ENCODE data around the gene GJA8. TPM values are rescaled to one million over a fixed set of nuclear protein-coding genes. Genes with fewer than 3 reads are reported as not detected.
"Not testable (repeated sequence)": the region's sequence is repeated elsewhere in the genome, so short reads cannot be mapped to it uniquely, and the experiment has no call there.

The GJA8 gene
- not detected for total RNA-seq

DNA sequence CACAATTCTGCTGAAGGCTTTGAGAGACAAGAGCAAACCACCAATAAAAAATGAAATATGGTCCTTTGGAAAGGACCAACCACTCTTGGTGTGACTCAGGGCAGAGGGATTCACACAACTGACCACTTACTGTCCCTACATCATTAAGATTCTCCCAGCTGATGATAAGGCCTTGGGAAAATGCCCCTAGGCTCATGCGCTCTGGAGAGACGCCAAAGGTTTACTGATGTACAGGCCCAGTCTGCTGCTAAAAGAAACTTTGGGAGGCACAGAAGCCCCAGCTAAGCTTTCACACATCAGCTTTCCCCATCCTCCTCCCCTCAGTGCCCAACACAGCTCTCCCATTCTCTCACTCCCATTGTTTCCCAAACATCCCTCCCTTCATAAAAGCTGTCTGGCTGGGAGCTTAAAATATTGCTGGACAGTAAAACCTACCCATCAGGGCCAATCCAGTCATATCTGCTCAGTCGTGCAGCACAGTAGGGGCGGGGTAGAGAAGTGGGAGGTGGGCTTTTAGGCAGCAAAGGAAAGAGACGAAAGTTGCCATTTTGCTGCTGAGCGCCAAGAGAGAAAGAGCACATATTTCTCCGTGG is at the start of gene GJA8:
GJA8 (plus strand) TSS at position 543 of the 593 bp plus-strand sequence. CDS start 5,161 bp downstream, outside the sequence.
- no peak for DNase-seq

GRCh38 chr1:147853391-147853790 is 49.2 kb upstream of the GJA8 start:
- DNase-seq = no peak

DNA sequence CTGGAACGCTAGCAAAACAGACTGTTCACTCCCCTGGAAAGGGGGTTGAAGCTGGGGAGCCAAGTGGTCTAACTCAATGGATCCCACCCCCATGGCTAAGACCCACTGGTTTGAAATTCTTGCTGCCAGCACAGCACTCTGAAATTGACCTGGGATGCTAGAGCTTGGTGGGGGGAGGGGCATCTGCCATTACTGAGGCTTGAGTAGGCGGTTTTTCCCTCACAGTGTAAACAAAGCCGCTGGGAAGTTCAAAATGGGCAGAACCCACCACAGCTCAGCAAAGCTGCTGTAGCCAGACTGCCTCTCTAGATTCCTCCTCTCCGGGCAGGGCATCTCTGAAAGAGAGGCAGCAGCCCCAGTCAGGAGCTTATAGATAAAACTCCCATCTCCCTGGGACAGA is 47.6 kb upstream of the GJA8 start:
- not testable (repeated sequence) for DNase-seq

GRCh38 chr1:147855996-147856395 is 46.6 kb upstream of the GJA8 start:
- DNase-seq = not testable (repeated sequence)

DNA sequence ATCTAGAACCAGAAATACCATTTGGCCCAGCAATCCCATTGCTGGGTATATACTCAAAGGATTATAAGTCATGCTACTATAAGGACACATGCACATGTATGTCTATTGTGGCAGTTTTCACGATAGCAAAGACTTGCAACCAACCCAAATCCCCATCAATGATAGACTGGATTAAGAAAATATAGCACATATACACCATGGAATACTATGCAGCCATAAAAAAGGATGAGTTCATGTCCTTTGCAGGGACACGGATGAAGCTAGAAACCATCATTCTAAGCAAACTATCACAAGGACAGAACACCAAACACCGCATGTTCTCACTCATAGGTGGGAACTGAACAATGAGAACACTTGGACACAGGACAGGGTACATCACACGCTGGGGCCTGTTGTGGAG is 35.4 kb upstream of the GJA8 start:
- DNase-seq = not testable (repeated sequence)

GRCh38 chr1:147878022-147878421 is 24.6 kb upstream of the GJA8 start:
- DNase-seq = no peak

- no peak for DNase-seq
These were observed 22.7 kb upstream of the GJA8 start for GRCh38 chr1:147879911-147880310.

DNA sequence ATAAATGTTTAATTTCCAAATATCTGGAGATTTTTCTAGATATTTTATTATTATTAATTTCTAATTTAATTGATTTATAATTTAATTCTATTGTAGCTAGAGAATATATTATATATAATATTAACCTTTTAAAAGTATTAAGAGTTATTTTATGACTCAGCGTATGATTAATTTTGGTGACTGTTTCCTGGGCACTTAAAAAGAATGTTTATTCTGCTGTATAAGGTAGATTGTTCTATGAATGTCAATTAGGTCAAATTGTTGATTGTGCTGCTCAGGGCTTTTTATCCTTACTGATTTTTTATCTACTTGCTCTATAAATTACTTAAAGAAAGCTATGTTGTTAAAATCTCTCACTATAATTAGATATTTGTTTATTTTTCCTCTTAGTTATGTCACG is 20.1 kb upstream of the GJA8 start:
- DNase-seq = no peak

DNA sequence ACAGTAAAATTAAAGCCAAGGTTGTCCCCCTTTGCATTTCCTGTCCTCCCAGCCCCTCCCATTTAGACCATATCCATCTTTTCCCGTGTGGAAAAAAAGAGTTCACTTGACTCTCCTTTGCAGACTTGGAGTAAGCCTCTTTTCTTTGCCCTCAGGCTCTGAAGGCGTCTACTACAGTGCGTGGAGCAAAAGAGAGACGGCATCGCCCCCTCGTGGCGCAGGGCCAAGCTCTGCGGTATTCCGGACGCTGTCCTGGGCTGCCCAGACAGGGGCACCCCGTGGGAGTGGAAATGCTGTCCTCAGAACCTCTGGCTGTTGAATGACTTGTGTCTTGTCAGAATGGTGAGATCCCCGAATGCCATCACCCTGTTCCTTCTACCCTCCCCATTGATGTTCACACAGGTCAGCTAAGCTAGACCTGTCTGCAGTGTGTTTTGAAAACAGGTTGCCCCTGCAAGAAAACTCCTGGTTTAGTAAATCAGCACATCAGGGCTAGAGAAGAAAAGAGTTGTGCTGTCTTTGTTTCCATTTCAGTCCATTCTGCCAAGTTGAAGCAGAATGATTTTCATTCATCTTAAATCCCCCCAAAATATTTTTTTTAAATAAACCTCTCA is 12.3 kb upstream of the GJA8 start:
- DNase-seq = peak; percentile 39

DNA sequence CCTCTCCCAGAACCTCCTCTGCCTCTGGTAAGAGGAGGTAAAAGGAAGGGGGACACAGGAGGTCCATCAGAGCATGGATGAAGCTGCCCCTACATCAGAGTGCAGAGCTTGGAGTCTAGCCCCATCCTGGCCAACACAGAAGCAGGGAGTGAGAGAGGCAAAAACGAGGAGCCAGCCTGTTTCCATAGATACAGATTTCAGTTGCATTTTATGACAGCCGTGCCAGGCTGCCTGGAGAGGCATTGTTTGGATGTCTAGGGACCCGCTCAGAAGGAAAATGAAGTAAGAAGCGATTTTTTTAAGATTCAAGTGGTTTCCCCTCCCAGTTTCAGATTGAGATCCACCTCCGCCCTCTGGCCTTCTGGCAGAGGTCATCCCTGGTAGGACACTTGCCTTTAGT is 11.5 kb upstream of the GJA8 start:
- no peak for DNase-seq

GRCh38 chr1:147892216-147892615 is 10.4 kb upstream of the GJA8 start:
- DNase-seq = no peak

- DNase-seq = peak; percentile 6
These were observed 9.8 kb upstream of the GJA8 start for GRCh38 chr1:147892731-147893214.

DNA sequence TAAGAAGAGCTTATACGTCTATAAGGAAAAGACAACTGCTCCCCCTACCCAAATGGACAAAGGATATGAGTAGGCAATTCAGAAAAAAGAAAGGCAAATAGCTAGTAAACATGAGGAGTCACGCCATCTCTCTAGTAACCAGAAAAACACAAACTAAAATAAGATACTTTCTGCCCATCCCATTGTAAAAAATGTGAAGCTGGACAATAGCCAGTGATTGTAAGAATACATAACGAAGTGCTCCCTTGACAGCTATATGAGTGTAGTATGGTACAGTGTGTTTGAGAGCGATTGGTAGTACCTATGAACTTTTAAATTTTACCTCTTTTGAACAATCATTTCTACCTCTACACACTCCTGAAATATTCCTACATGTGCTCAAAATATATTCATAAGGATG is 7.5 kb upstream of the GJA8 start:
- DNase-seq = no peak

DNA sequence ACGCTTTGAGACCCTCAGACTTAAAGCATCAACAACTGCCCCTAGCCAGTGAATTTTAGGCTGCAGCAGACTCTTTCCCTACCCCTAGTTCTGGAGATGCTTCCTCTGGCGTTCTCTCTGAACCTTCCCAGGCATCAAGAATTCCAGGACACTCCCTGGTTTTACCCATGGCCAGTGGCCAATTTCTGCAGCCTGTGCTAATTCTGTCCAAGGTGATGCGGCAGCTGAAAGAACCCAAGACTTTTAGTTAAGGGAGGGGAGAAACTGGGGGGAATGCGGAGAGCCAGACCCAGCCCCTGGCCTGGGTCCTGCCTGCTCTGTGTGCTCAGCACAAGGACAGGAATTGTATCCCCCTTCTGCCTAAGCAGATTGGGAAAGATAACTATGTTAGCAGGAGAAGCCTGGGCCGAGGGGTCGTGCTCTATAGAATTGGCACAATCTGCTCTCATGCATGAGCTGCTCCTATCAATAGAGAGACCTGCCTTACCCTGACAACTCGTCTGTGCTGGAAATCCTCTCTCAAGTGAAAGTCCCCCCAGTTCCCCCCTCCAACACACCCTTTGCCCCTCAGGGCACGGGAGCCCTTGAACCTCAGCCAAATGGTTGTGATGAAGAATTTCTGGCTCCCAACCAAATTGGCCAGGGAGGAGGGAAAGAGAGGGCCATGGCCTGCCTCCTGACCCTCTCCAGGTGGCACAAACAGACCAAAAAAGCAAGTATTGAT is 5.4 kb upstream of the GJA8 start:
- DNase-seq = no peak

- DNase-seq = no peak
These were observed 4.8 kb upstream of the GJA8 start for GRCh38 chr1:147897789-147898188.

- DNase-seq = no peak
These were observed 2.1 kb downstream of the GJA8 start for GRCh38 chr1:147904726-147905125.

GRCh38 chr1:147907786-147908509 is 5.4 kb downstream of the GJA8 start:
- no peak for DNase-seq

- DNase-seq = no peak
These were observed 10.0 kb downstream of the GJA8 start for GRCh38 chr1:147912553-147912952.

DNA sequence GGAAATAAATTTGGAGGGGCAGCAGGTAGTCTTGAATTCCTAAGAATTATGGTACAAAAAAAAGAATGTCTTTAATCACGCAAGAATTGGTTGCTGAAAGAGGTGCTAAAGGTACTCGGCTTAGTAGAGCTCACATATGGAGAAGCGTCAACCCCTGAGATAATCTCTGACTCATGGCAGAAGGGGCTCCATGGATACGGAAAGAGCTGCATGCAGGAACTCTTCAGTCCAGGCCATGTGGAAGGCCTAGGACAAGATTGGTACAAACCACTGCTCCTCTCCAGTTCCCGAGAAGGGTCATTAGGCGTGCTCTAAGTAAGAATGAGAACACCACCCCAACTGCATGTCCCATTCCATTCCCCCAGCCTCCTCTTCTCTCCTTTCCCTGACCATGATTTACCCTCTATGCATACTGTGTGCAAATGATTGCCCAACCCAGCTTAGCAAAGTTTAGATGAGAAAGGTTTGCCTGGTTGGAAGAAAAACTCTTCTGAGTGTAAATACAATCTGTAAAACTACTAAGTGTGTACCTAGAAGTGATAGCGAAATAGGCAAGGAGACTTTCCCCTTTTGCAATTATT is 10.9 kb downstream of the GJA8 start:
- no peak for DNase-seq

DNA sequence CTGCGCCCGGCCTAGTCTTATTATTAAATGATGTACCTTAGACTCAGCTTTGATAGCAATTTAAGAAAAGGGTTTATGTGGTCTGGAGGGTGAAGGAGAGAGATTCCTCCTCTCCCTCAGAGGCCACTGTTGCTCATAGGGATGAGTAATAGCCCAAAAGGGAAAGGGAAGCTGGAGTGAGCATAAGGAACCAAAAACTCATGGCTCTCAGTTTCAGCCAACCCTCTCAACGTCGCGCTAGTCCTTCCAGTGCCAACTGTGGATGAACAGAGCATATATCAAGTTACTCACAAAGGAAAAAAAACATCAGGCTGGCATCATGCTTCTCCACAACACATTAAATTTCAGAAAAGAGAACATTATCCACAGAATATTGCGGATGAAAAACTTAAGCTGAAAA is 17.3 kb downstream of the GJA8 start:
- no peak for DNase-seq

- DNase-seq = no peak
These were observed 22.2 kb downstream of the GJA8 start for GRCh38 chr1:147924813-147925212.

DNA sequence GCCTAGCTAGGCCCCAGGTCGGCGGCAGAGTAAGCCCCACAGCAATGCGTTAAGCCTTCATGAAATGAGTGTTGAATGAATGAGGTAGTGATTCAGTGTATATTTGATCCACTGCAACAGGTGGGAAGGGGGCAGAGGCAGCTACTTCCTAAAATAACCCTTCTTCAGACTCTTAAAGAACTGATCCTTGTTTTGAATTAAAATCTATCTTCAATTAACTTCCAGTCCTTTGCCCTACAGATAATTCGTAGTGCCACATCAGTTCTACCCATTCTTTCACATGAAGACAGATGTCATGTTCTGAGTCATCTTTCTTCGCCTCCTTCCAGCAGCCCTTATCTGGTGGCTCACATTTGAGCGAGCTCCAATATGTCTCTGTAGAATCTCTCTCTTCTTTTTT is 24.6 kb downstream of the GJA8 start:
- not testable (repeated sequence) for DNase-seq

- not testable (repeated sequence) for DNase-seq
These were observed 25.1 kb downstream of the GJA8 start for GRCh38 chr1:147927689-147928088.
